Mucosa of gallbladder (tissue), 1 donor: Measurements from ENCODE around the gene TAOK3. TPM values are rescaled to one million over a fixed set of nuclear protein-coding genes. Genes with fewer than 3 reads are reported as not detected.
"Not testable (repeated sequence)": the region's sequence is repeated elsewhere in the genome, so short reads cannot be mapped to it uniquely, and the experiment has no call there.

Source experiments
- DNase-seq: peaks from one replicate; pipeline ENCODE4 v3.0.0-alpha.2; 2020; ENCODE audit warnings: low spot score
- total RNA-seq: library from RNA; stranded (reverse); gene quantifications from one replicate; pipeline ENCODE4 v1.2.1, GENCODE V29; 2021
- donor health status: DM: no; HTN: no; CAD: no.

TAOK3 gene
- total RNA-seq, 1 donor from 2014 or later: 36.4 TPM

- no peak for DNase-seq
Measured at GRCh38 chr12:118137148-118137678, 235.5 kb downstream of the TAOK3 start.

GRCh38 chr12:118136559-118137003 is 236.1 kb downstream of the TAOK3 start:
- peak; percentile 46 for DNase-seq

- DNase-seq: peak; percentile 96
Measured at GRCh38 chr12:118135788-118136558, 236.7 kb downstream of the TAOK3 start, which contains the start of gene PEBP1. TSS of gene PEBP1 (plus strand) at chr12:118136124. CDS start at chr12:118136210, 86 bp downstream.

GRCh38 chr12:118129436-118129835 is 243.3 kb downstream of the TAOK3 start:
- not testable (repeated sequence) for DNase-seq

GRCh38 chr12:118127867-118128266 is 244.8 kb downstream of the TAOK3 start:
- DNase-seq: no peak

- peak; percentile 88 for DNase-seq
Measured at GRCh38 chr12:118126119-118126757, 246.5 kb downstream of the TAOK3 start.

GRCh38 chr12:118125743-118126118 is 247.0 kb downstream of the TAOK3 start:
- no peak for DNase-seq

GRCh38 chr12:118124333-118124874 is 248.3 kb downstream of the TAOK3 start:
- no peak for DNase-seq

- no peak for DNase-seq
Measured at GRCh38 chr12:118122264-118122663, 250.4 kb downstream of the TAOK3 start.

GRCh38 chr12:118120579-118121363 is 251.9 kb downstream of the TAOK3 start:
- DNase-seq: peak; percentile 74

GRCh38 chr12:118119449-118119879 is 253.2 kb downstream of the TAOK3 start:
- DNase-seq: no peak

GRCh38 chr12:118109088-118109487 is 263.6 kb downstream of the TAOK3 start:
- no peak for DNase-seq

GRCh38 chr12:118107694-118108093 is 265.0 kb downstream of the TAOK3 start:
- no peak for DNase-seq

- no peak for DNase-seq
Measured at GRCh38 chr12:118107011-118107410, 265.7 kb downstream of the TAOK3 start.

- DNase-seq: peak; percentile 75
Measured at GRCh38 chr12:118103601-118104382, 268.9 kb downstream of the TAOK3 start, which contains the start of gene VSIG10. TSS of gene VSIG10 (minus strand) at chr12:118104011. CDS start at chr12:118103671, 340 bp downstream.

- no peak for DNase-seq
Measured at GRCh38 chr12:118103201-118103600, 269.5 kb downstream of the TAOK3 start.

GRCh38 chr12:118102609-118103008 is 270.1 kb downstream of the TAOK3 start:
- DNase-seq: no peak

- peak; percentile 32 for DNase-seq
Measured at GRCh38 chr12:118102070-118102469, 270.6 kb downstream of the TAOK3 start.

GRCh38 chr12:118101051-118101450 is 271.7 kb downstream of the TAOK3 start:
- no peak for DNase-seq
